GM12874 (cell line): ENCODE data around the gene AURKAIP1.

Source experiments
- TF ChIP-seq, protein P1 (sequence below): IDR thresholded peaks from 2 replicates; pipeline ENCODE4 v1.5.1; 2011; ENCODE audit warnings: low read depth, mild to moderate bottlenecking, control low read depth, low read length, moderate library complexity; ENCODE audit not compliant: insufficient read depth

AURKAIP1 gene

DNA sequence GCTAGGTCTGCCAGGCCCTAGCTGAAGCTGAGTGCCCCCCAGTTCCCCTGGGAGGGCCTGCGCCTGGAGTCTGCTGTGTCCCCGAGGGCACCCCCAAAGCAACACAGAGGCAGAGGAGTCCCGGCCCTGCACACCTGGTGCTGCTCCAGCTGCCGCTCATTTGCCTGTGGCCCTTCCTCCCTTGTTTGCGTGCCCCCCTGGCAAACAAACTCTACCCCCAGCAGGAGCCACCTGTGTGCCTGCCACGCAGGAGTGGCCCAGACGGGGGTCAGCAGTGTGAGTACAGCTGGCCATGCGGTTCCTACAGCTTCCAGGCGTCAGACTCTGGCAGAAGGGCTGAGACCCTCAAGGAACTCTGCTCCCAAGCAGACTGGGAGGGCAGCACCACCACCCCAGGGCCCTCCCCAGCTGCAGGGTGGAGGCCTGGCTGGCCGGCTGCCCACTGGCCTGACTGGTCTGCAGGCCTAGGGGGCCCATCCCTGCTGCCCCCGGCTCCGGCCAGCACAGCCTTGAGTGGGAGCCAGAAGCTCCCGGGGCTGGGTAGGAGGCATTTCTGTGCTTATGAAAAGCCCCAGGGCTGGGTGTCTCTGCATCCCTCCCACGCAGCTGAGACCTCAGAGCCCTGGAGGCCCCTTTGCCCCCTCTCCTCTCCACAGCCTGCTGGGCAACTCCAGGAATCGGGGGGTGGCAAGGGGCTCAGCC is 44.5 kb downstream of the AURKAIP1 start:
- TF ChIP-seq, protein P1, sequence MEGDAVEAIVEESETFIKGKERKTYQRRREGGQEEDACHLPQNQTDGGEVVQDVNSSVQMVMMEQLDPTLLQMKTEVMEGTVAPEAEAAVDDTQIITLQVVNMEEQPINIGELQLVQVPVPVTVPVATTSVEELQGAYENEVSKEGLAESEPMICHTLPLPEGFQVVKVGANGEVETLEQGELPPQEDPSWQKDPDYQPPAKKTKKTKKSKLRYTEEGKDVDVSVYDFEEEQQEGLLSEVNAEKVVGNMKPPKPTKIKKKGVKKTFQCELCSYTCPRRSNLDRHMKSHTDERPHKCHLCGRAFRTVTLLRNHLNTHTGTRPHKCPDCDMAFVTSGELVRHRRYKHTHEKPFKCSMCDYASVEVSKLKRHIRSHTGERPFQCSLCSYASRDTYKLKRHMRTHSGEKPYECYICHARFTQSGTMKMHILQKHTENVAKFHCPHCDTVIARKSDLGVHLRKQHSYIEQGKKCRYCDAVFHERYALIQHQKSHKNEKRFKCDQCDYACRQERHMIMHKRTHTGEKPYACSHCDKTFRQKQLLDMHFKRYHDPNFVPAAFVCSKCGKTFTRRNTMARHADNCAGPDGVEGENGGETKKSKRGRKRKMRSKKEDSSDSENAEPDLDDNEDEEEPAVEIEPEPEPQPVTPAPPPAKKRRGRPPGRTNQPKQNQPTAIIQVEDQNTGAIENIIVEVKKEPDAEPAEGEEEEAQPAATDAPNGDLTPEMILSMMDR: no peak

DNA sequence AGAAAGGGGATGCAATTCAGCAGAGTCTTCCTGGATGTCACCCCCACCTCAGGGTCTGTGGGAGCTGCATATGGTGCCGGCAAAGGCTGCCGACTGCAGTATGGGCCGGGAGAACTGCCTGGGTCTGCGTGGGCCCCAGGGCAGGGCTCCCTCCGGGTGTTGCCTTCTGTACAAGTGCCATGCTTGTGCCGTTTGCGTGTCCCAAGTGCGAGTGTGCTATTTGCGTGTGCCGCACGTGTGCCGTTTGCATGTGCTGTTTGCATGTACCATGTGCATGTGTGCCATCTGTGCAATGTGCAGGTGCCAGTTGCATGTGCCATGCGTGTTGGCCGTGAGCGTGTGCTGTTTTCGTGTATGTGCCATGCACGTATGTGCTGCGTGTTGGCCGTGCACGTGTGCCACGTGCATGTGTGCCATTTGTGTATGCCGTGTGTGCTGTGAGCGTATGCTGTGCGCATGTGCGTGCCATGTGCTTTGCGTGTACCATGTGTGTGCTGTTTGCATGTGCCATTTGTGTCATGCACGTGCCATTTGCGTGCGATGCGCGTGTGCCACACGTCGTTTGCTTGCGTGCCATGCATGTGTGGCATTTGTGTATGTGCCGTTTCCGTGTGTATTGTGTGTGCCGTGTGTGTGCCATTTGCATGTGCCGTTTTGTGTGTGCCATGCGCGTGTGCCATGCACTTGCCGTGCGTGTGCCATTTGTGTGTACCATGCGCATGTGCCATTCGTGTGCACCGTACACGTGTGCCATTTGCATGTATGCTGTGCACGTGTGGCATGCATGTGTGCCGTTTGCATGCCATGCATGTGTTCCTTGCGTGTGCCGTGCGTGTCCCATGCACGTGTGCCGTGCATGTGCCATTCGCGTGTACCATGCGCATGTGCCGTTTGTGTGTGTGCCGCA is 45.5 kb downstream of the AURKAIP1 start:
- TF ChIP-seq, protein P1: no peak

DNA sequence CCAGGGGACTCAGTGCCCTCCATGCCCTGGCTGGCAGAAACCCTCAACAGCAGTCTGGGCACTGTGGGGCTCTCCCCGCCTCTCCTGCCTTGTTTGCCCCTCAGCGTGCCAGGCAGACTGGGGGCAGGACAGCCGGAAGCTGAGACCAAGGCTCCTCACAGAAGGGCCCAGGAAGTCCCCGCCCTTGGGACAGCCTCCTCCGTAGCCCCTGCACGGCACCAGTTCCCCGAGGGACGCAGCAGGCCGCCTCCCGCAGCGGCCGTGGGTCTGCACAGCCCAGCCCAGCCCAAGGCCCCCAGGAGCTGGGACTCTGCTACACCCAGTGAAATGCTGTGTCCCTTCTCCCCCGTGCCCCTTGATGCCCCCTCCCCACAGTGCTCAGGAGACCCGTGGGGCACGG is 46.8 kb downstream of the AURKAIP1 start:
- TF ChIP-seq, protein P1: no peak

DNA sequence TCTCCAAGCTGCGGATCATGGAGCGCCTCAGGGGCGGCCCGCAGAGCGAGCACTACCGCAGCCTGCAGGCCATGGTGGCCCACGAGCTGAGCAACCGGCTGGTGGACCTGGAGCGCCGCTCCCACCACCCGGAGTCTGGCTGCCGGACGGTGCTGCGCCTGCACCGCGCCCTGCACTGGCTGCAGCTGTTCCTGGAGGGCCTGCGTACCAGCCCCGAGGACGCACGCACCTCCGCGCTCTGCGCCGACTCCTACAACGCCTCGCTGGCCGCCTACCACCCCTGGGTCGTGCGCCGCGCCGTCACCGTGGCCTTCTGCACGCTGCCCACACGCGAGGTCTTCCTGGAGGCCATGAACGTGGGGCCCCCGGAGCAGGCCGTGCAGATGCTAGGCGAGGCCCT is 47.7 kb downstream of the AURKAIP1 start:
- TF ChIP-seq, protein P1: no peak

DNA sequence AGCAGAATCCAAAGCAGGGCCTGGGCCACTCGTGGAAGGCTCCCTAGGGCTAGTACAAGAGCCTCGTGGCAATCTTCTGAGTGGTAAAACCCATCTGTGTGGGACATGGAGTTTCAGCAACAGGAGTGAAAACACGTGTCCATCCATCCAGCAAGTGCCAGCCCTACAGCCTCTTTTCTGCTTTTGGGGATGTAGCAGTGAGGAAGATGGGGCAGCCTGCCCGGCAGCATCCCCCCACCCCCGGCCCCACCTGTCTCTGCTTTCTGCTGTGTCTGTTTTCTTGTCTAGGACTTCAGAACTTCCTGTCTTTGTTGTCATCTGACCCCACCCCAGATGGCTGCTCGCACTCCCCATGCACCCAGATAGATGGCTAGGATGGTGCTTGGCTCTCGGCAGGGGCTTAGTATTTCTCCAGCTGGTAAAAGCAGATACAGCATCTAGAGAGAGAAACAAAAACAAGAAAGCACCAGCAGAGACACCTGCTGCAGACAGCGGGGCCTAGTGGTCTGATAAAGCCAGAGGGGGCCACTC is 48.9 kb downstream of the AURKAIP1 start:
- TF ChIP-seq, protein P1: no peak

DNA sequence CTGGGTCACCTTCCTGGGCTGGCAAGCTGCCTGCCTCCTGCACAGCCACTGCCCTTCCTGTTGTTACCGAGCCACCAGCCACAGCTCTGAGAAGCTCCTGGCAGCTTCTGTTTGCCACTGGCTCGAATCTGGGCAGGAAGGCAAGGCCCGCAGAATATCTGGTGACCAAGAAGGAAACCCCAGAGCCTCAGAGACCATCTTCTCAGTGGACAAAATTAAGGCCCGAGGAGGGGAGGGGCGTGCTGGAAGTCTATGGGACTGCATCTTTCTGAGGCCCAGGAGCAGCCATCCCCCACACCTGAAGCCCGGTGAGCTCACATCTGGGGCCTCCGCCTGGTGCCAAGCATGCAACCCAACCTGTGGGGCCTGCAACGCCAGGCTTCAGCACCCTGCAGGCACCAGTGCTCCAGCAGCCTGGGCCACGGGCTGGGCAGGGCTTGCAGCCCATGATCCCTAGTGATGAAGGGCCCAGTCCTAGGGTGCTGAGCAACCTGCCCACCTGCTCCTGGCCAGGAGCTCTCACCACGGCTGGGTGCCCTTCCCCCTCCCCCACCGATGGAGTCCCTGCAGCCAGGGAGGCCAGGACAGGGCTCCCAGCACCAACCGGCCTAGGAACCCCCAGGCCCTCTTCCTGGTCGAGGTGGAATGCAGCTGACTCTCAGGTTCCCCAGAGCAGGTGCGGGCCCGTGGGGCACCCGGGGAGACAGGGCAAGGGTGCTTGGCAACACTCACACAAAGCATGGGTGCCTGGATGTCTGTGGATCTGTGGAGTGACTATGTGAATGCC is 49.5 kb downstream of the AURKAIP1 start:
- TF ChIP-seq, protein P1: no peak
